Measurements from ENCODE around the gene SUCLG2.
"Not testable (repeated sequence)": the region's sequence is repeated elsewhere in the genome, so short reads cannot be mapped to it uniquely, and the experiment has no call there.

The SUCLG2 gene

DNA sequence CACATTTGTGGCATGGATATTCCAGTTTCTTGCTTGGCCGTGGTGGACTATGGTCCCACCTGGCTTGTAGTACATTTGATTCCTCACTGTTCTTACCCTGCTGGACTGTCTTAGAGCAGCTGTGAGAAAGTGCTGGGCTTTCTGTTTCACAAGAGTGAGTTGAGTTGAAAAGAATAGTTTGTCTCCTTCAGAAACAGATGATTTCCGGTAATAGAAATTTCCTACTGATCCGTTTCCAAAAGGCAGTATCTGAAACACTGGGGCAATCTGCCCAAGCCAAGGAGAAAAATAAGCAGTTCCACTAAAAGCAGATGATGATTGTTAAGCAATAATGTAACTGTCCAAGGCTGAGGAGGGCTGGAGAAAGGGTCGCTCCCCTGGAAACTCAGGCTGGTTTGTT lies 96.0 kb downstream of the SUCLG2 start:
- H3K4me3 ChIP-seq (ENCODE audit: low read depth, low read length): no peak overlapping the region
- in situ Hi-C loops (cut with HindIII; ENCODE audit: low sequenced_read_pairs): no loop called here
- DNase-seq (ENCODE audit: low read depth): peak; percentile 4
- TF ChIP-seq, protein P1, sequence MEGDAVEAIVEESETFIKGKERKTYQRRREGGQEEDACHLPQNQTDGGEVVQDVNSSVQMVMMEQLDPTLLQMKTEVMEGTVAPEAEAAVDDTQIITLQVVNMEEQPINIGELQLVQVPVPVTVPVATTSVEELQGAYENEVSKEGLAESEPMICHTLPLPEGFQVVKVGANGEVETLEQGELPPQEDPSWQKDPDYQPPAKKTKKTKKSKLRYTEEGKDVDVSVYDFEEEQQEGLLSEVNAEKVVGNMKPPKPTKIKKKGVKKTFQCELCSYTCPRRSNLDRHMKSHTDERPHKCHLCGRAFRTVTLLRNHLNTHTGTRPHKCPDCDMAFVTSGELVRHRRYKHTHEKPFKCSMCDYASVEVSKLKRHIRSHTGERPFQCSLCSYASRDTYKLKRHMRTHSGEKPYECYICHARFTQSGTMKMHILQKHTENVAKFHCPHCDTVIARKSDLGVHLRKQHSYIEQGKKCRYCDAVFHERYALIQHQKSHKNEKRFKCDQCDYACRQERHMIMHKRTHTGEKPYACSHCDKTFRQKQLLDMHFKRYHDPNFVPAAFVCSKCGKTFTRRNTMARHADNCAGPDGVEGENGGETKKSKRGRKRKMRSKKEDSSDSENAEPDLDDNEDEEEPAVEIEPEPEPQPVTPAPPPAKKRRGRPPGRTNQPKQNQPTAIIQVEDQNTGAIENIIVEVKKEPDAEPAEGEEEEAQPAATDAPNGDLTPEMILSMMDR (IDR thresholded peaks at IDR 0.05; ENCODE audit: low read depth, low read length, missing control alignments): no peak

DNA sequence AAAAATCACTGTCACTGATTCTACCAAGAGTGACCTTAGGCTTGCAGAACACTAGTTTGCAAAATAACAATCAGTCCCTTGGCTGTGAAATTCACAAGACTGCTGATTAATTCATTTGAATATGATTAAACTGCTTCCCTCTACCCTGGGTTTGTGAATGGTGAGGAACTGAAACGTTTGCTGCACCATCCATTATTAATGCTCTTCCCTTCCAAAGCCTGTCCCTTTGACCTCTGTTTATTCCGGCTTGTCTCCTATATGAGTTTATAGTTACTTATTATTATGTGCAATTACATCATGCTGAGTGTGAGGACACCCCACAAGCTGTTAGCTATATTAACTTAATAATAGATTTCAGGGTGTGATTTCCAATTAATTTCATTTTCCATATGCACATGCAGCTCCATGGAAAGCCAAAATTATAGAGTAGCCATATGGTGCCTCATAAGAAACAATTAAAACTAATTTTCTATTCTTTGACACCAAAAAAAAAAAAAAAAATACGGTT lies 96.5 kb downstream of the SUCLG2 start:
- H3K4me3 ChIP-seq (ENCODE audit: low read depth, low read length): no peak overlapping the region
- in situ Hi-C loops (cut with HindIII; ENCODE audit: low sequenced_read_pairs): no loop called here
- no peak for DNase-seq (ENCODE audit: low read depth)
- TF ChIP-seq, protein P1 (IDR thresholded peaks at IDR 0.05; ENCODE audit: low read depth, low read length, missing control alignments): no peak

DNA sequence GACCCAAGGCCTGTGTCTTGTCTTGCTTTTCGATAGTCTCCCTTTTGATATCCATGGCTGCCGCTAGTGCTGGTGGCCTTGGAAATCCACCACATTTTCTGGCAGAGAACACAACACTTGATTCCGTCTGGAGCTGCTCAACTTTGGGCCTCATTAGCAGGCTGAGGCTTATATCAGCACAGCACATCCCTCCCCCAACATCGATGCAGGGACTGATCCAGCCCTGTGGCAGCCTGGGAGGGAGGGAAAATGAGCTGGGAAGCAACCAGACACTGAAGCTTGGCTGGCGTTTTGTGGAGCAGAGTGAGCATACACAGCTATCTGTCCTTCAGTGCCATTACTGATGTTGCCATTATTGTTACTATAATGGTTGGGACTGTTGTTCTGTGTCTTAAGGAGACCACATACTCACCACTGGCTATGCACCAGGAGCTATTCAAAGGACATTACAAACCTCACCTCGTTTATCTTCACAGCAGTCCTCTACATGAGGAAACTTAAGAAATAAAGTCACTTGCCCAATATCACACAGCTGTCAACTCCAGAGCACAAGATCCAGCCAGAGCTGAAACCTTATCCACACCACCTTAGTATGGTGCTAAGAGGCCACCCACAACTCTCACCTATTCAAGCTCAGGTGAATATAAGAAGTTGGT lies 102.9 kb downstream of the SUCLG2 start:
- H3K4me3 ChIP-seq (ENCODE audit: low read depth, low read length): no peak overlapping the region
- TF ChIP-seq, protein P1 (IDR thresholded peaks at IDR 0.05; ENCODE audit: low read depth, low read length, missing control alignments): no peak
- in situ Hi-C loops (cut with HindIII; ENCODE audit: low sequenced_read_pairs): no loop called here
- DNase-seq (ENCODE audit: low read depth): no peak

DNA sequence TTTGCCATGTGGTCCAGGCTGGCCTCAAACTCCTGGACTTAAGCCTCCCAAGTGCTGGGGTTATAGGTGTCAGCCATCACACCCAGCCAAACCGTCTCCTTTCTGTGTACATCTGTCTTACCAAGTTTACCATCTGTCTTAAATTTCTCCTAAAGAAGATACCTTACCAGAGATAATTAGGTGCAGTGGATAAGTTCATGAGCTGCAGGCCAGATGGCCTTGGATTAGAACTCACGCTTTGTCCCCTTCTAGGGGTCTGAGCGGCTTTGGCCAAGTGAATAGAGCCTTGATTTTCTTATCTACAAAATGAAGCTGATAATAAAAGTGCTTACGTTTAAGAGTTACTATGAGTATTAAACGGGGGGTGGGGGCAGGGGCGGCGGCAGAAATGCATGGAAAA lies 103.9 kb downstream of the SUCLG2 start:
- TF ChIP-seq, protein P1 (IDR thresholded peaks at IDR 0.05; ENCODE audit: low read depth, low read length, missing control alignments): no peak
- no peak for DNase-seq (ENCODE audit: low read depth)
- H3K4me3 ChIP-seq (ENCODE audit: low read depth, low read length): no peak overlapping the region
- in situ Hi-C loops (cut with HindIII; ENCODE audit: low sequenced_read_pairs): no loop called here

DNA sequence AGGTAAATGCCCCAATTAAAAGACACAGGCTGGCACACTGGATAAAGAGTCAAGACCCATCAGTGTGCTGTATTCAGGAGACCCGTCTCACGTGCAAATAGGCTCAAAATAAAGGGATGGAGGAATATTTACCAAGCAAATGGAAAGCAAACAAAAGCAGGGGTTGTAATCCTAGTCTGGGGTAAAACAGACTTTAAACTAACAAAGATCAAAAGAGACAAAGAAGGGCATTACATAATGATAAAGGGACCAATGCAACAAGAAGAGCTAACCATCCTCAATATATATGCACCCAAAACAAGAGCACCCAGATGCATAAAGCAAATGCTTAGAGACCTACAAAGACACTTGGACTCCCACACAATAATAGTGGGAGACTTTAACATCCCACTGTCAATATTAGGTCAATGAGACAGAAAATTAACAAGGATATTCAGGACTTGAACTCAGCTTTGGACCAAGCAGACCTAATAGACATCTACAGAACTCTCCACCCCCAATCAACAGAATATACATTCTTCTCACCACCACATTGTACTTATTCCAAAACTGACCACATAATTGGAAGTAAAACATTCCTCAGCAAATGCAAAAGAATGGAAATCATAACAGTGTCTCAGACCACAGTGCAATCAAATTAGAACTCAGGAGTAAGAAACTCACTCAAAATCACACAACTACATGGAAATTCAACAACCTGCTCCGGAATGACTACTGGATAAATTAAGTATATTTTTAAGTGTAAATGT lies 111.7 kb downstream of the SUCLG2 start:
- in situ Hi-C loops (cut with HindIII; ENCODE audit: low sequenced_read_pairs); H3K4me3 ChIP-seq (ENCODE audit: low read depth, low read length): not testable (repeated sequence)
- peak; percentile 31 for DNase-seq (ENCODE audit: low read depth)

DNA sequence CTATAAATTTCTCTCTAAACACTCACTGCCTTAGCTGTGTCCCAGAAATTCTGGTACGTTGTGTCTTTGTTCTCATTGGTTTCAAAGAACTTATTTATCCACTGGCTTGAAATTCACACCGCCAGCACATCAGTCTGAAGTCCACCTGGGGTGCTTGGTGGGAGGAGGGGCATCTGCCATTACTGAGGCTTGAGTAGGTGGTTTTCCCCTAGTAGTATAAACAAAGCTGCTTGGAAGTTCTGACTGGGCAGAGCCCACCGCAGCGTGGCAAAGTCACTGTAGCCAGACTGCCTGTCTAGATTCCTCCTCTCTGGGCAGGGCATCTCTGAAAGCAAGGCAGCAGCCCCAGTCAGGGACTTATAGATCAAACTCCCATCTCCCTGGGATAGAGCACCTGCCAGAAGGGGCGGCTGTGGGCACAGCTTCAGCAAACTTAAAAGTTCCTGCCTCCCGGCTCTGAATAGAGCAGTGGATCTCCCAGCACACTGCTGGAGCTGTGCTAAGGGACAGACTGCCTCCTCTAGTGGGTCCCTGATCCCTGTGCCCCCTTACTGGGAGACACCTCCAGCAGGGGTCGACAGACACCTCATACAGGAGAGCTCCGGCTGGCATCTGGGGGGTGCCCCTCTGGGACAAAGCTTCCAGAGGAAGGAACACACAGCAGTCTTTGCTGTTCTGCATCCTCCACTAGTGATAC lies 114.1 kb downstream of the SUCLG2 start:
- no peak overlapping the region for H3K4me3 ChIP-seq (ENCODE audit: low read depth, low read length)
- in situ Hi-C loops (cut with HindIII; ENCODE audit: low sequenced_read_pairs): no loop called here
- DNase-seq (ENCODE audit: low read depth): no peak
- TF ChIP-seq, protein P1 (IDR thresholded peaks at IDR 0.05; ENCODE audit: low read depth, low read length, missing control alignments): no peak

DNA sequence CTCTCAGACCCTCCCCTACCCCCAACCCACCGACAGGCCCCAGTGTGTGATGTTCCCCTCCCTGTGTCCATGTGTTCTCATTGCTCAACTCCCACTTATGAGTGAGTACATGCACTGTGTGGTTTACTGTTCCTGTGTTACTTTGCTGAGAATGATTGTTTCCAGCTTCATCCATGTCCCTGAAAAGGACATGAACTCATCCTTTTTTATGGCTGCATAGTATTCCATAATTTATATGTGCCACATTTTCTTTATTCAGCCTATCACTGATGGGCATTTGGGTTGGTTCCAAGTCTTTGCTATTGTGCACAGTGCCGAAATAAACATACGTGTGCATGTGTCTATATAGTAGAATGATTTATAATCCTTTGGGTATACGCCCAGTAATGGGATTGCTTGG lies 117.2 kb downstream of the SUCLG2 start:
- in situ Hi-C loops (cut with HindIII; ENCODE audit: low sequenced_read_pairs); H3K4me3 ChIP-seq (ENCODE audit: low read depth, low read length); DNase-seq (ENCODE audit: low read depth): not testable (repeated sequence)
